ENCODE measurements around the gene SMIM33. TPM values are rescaled to one million over a fixed set of nuclear protein-coding genes. Genes with fewer than 3 reads are reported as not detected.
"Not testable (repeated sequence)": the region's sequence is repeated elsewhere in the genome, so short reads cannot be mapped to it uniquely, and the experiment has no call there.

The SMIM33 gene
- total RNA-seq, 2 experiments from 2014 or later = 0.34 to 0.44 TPM

DNA sequence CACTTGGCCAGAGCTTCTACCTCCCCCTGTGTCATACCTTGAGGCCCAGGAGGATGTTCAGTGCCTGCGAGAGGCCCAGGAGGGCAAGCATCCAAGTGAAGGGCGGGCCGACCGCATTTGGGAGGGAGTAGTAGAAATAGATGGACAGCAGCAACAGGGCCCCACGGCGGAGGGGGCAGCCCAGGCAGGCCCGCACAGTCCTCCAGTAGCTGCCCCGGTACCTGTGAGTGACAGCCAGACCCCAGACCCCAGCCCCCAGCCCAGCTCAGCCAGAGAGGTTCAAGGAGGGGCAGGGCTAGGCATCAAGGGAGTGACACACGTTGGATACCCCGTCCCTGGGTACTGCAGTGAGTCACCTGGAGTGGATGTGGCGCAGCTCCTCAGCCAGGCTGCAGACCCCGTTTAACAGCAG is 10.3 kb downstream of the SMIM33 start:
- H3K27ac Mint-ChIP-seq = peak overlapping the region; percentile 97
- no peak for DNase-seq
- peaks cover 23% of the 10 kb centered on the region for H3K4me1 Mint-ChIP-seq
- peaks cover 16% of the 10 kb centered on the region for H3K36me3 Mint-ChIP-seq
- no peak for ATAC-seq (ENCODE audit: low read depth)
- H3K4me3 Mint-ChIP-seq = peak overlapping the region; percentile 94
- POLR2A ChIA-PET = interaction anchor here (0.6 to 2.3 kb wide), 12 partner anchors 8 to 87 kb away, joined by 3 to 26 read pairs (median 6); partner anchors contain the start of genes DNAJC18, SMIM33 and UBE2D2
- H3K27me3 Mint-ChIP-seq = no peaks in the 10 kb centered on the region
- no peaks in the 10 kb centered on the region for H3K9me3 Mint-ChIP-seq

DNA sequence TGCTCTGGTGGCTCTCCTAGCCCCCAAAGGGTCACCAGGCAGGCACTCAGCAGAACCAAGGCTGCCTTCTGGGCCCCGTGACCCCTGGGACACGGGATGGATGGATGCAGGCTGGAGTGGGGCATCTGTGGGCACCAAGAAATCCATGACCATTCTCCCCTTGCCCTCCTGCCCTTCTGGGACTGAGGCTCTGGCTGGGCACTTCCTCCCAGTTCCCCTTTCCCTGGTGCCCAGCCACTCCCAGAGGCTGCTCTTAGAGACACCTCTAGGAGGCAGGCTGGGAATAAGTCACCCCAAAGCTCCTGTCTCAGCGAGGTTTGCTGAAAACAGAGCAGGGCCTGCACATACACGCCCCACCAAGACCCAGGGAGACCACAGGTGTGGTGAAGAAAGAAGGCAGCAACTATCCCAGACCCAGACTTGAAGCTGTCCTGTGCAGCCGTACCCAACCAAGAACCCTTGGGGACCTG is 10.8 kb downstream of the SMIM33 start:
- POLR2A ChIA-PET = interaction anchor here (0.6 to 2.3 kb wide), 23 partner anchors 9 to 154 kb away, joined by 3 to 26 read pairs (median 4); partner anchors contain the start of genes DNAJC18, SMIM33 and UBE2D2
- peak; percentile 12 for ATAC-seq (ENCODE audit: low read depth)
- Mint-ChIP-seq H3K4me1 (peaks cover 21% of the 10 kb centered on the region), H3K36me3 (peaks cover 16% of the 10 kb centered on the region), H3K27me3 (no peaks in the 10 kb centered on the region), H3K27ac (peak overlapping the region; percentile 97), H3K4me3 (peak overlapping the region; percentile 94), H3K9me3 (no peaks in the 10 kb centered on the region)
- DNase-seq = no peak

DNA sequence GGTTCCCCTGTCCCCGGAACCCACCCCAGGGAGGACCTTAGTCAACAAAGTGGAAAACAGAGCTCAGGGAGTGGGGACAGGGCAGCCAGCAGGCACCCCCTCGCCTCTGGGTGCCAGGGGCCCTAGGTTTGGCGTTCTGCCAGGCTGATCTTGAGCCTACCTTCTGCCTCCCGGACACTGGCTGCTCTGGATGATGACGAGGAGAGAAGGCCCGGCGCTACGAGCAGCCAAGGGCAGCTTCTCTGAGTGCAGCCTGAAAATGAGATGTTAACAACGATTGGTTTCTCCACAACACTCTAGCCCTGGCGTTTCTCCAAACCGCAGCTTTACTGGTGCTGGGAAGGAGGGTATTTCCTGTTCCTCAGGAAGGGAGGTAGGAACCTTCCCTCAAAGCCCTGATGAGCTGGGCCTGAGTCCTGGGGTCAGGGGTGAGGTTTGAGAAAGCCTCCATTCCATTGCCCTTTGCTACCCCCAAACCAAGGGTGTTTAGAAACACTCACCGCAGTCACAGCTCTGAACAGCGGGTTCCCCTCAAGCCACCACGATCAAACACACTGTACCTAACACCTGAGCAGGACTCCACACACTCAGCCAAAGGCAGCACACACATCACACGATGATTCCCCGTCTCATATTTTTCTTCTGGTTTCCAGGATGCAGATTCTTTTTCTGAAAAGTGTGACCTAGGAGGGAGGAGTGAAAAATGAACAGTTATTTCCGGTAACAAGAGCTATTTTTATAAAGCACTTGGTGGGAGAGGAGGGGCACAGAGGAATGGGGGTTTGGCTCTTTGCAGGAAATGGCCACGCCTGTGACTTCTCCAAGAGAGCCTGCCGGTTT is 11.5 kb downstream of the SMIM33 start, which contains the start of gene STING1:
STING1 (minus strand) TSS at position 709 of the 840 bp plus-strand sequence. CDS start 1,054 bp downstream, outside the sequence.
- H3K27me3 Mint-ChIP-seq = no peaks in the 10 kb centered on the region
- peaks cover 16% of the 10 kb centered on the region for H3K36me3 Mint-ChIP-seq
- peak; percentile 67 for DNase-seq
- peak within 1 kb of the TSS; percentile 94 for H3K4me3 Mint-ChIP-seq
- peak; percentile 75 for ATAC-seq (ENCODE audit: low read depth)
- peak within 1 kb of the TSS; percentile 97 for H3K27ac Mint-ChIP-seq
- POLR2A ChIA-PET = interaction anchor here (0.5 to 2.3 kb wide), 28 partner anchors 9 to 728 kb away, joined by 3 to 26 read pairs (median 4); partner anchors contain the start of genes CXXC5, DNAJC18, SMIM33 and UBE2D2
- peaks cover 21% of the 10 kb centered on the region for H3K4me1 Mint-ChIP-seq
- H3K9me3 Mint-ChIP-seq = no peaks in the 10 kb centered on the region

DNA sequence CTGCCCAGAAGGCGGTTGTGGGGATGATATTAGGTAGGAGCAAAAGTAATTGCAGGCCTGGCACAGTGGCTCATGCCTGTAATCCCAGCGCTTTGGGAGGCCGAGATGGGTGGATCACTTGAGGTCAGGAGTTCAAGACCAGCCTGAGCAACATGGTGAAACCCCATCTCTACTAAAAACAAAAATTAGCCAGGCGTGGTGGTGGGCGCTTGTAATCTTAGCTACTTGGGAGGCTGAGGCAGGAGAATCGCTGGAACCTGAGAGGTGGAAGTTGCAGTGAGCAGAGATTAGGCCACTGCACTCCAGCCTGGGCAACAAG is 12.0 kb downstream of the SMIM33 start:
- Mint-ChIP-seq H3K4me1 (peaks cover 19% of the 10 kb centered on the region), H3K36me3 (peaks cover 16% of the 10 kb centered on the region), H3K4me3 (peak overlapping the region; percentile 94), H3K27ac (peak overlapping the region; percentile 97)
- not testable (repeated sequence) for H3K9me3 Mint-ChIP-seq; H3K27me3 Mint-ChIP-seq; ATAC-seq (ENCODE audit: low read depth)
- peak; percentile 56 for DNase-seq
- POLR2A ChIA-PET = interaction anchor here (0.6 to 2.3 kb wide), 18 partner anchors 10 to 729 kb away, joined by 3 to 26 read pairs (median 6); partner anchors contain the start of genes CXXC5, DNAJC18, SMIM33 and UBE2D2

DNA sequence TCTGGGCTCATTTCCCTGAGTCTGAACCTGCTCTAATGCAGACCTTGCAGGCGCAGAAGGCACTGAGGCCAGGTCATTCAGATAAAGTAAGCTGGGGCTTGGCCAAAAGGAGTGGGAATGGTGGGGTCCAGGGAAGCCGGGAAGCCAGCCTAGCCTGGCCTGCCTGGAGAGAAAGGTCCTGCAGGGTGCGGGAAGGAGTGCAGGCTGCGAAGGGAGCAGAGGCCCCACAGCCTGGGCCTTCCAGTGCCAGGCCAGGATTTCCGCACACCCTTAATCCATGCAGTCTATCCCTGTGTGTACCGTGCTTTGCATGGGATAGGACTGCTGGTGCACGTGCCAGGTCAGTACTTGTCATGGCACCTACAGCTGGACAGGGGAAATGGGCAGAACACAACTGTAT is 15.4 kb downstream of the SMIM33 start:
- H3K27ac Mint-ChIP-seq = no peak overlapping the region
- DNase-seq (no peak), ATAC-seq (ENCODE audit: low read depth) (no peak)
- H3K27me3 Mint-ChIP-seq = peaks cover 2% of the 10 kb centered on the region
- peaks cover 18% of the 10 kb centered on the region for H3K4me1 Mint-ChIP-seq
- H3K9me3 Mint-ChIP-seq = no peaks in the 10 kb centered on the region
- H3K36me3 Mint-ChIP-seq = no peaks in the 10 kb centered on the region
- POLR2A ChIA-PET = no interaction called here
- no peak overlapping the region for H3K4me3 Mint-ChIP-seq

DNA sequence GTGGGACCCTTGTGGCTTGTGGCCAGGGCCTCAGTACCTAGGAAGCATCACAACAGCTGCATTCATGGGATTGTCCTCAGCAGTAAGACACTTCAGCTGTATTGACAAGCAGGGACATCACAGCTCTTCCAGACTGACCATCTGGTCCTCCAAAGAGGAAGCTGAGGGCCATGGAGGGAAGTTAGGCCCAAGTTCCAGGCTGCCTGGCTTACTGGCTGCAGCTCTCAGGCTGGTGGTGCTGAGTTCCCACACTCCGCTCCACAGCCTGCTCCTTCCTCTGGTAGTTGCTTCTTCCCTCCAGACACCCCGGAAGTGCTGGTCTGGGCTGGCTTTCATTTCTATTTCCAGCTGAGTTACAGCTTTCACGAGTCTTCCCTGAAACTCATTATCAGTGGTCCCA is 17.5 kb downstream of the SMIM33 start:
- Mint-ChIP-seq H3K27me3 (peaks cover 2% of the 10 kb centered on the region), H3K27ac (peak overlapping the region; percentile 74), H3K4me3 (no peak overlapping the region), H3K9me3 (no peaks in the 10 kb centered on the region), H3K36me3 (no peaks in the 10 kb centered on the region), H3K4me1 (peaks cover 17% of the 10 kb centered on the region)
- POLR2A ChIA-PET = interaction anchor here (0.5 to 1.0 kb wide), 2 partner anchors 72 to 1174 kb away, joined by 3 read pairs; no protein-coding TSS in a partner anchor
- ATAC-seq (ENCODE audit: low read depth) (peak; percentile 34), DNase-seq (no peak)

DNA sequence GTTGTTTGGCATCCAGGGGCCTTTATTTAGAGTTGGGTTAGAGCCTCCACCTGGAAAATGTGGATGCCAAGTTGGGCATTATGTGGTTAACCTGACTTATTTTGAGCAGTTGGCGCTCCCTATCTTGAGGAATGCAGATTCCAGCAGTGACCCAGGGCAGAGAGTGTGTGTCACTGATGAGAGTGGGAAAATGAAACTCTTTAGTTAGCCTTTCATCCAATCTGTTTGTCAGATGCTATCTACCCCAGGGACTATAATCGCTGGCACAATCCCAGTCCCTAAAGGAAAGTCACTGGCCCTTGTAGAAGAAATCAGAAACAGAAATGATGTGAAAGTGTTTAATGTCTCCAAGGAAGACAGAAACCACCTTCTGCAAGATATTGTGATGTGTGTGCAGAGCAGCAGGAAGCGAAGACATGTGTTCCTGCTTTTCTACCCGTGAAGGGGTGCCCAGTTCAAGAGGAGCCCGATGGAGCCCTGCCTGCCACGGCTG is 21.9 kb downstream of the SMIM33 start:
- Mint-ChIP-seq H3K9me3 (no peaks in the 10 kb centered on the region), H3K36me3 (no peaks in the 10 kb centered on the region), H3K4me3 (peak overlapping the region; percentile 37), H3K27me3 (peaks cover 6% of the 10 kb centered on the region), H3K27ac (no peak overlapping the region), H3K4me1 (peaks cover 22% of the 10 kb centered on the region)
- POLR2A ChIA-PET = no interaction called here
- ATAC-seq (ENCODE audit: low read depth) (peak; percentile 61), DNase-seq (no peak)

DNA sequence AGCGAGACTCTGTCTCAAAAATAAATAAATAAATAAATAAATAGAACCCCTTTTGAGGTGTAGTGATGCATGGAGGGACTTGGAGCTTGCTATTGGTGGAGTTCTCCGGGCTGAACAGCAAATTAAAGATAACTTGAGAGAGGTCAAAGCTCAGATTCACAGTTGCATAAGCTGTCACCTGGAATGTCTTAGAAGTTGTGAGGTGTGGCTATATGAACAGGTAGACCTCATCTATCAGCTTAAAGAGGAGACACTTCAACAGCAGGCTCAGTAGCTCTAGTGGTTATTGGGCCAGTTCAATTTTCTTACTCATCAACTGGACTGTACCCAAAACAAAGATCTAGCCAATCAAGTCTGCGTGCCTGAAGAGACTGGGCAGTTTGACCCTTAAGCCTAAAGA is 23.5 kb downstream of the SMIM33 start:
- no peak overlapping the region for H3K27ac Mint-ChIP-seq
- no peak for ATAC-seq (ENCODE audit: low read depth)

DNA sequence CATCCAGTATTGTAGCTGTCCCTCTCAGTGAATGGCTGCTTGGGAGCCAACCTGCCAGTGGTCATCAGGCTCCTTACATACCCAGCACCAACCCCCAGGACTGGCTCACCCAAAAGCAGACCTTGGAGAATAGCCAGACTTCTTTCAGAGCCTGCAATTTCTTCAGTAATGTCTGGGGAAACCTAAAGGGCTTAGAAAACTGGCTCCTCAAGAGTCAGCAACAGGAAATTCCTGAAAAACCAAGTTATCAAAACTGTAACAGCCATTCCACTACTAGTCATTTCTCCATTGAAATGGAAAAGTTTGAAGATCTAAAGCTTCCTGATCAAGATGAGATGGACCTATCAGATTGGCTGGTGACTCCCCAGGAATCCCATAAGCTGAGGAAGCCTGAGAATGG is 24.0 kb downstream of the SMIM33 start:
- H3K27me3 Mint-ChIP-seq = peaks cover 14% of the 10 kb centered on the region
- POLR2A ChIA-PET = interaction anchor here (0.6 kb wide), 1 partner anchor 31 kb away, joined by 6 read pairs; no protein-coding TSS in a partner anchor

More for the DNA sequence above, 23.5 kb downstream of the SMIM33 start:
- POLR2A ChIA-PET = interaction anchor here (0.6 kb wide), 1 partner anchor 30 kb away, joined by 6 read pairs; no protein-coding TSS in a partner anchor
- no peak for DNase-seq
- Mint-ChIP-seq H3K27me3 (peaks cover 12% of the 10 kb centered on the region), H3K9me3 (no peaks in the 10 kb centered on the region), H3K36me3 (no peaks in the 10 kb centered on the region), H3K4me1 (peaks cover 15% of the 10 kb centered on the region), H3K4me3 (no peak overlapping the region)

DNA sequence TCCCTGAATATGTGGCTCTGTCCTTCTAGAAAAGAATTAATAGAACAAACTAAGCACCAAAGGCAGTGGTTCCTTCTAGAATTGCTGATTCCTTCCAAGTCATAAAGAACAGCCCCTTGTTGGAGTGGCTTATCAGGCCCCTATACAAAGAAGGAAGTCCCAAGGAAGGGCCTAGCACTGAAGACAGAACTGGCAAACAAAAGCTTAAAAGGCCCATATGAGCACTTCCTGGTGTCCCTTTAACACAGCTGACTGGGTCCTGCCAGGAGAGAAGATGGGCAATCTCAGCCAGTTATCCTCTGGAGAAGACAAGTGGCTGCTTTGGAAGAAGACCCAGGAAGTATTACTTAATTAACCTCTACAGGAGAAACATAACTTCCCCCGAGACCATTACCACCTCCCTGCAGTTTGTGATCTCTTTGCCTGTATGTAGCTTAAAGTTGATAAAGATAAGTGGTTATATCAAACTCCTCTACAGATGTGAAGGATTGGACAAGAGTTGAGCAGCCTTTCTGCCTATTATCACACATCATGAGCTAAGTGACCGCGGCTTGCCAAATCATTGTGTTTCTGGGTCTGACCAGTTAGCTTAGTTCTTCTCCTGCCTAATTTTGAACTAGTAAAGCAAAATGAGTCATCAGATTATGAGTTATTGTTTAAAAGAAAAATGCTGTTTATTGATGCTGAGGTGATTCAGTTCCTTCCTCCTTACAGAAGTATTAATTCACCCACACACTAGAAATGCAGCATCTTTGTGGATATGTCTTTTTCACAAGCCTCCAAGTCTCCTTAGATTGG is 25.0 kb downstream of the SMIM33 start:
- H3K9me3 Mint-ChIP-seq = no peaks in the 10 kb centered on the region
- peaks cover 12% of the 10 kb centered on the region for H3K27me3 Mint-ChIP-seq
- H3K27ac Mint-ChIP-seq = no peak overlapping the region
- DNase-seq = no peak
- no peaks in the 10 kb centered on the region for H3K36me3 Mint-ChIP-seq
- no peak overlapping the region for H3K4me3 Mint-ChIP-seq
- ATAC-seq (ENCODE audit: low read depth) = no peak
- H3K4me1 Mint-ChIP-seq = peaks cover 15% of the 10 kb centered on the region
- POLR2A ChIA-PET = interaction anchor here (1.0 to 2.2 kb wide), 2 partner anchors 14 to 54 kb away, joined by 3 to 10 read pairs; partner anchors contain the start of gene STING1

More for the DNA sequence above, 24.0 kb downstream of the SMIM33 start:
- peaks cover 15% of the 10 kb centered on the region for H3K4me1 Mint-ChIP-seq
- no peak for DNase-seq
- no peak overlapping the region for H3K27ac Mint-ChIP-seq
- H3K4me3 Mint-ChIP-seq = no peak overlapping the region
- H3K9me3 Mint-ChIP-seq = no peaks in the 10 kb centered on the region
- ATAC-seq (ENCODE audit: low read depth) = no peak
- H3K36me3 Mint-ChIP-seq = no peaks in the 10 kb centered on the region

DNA sequence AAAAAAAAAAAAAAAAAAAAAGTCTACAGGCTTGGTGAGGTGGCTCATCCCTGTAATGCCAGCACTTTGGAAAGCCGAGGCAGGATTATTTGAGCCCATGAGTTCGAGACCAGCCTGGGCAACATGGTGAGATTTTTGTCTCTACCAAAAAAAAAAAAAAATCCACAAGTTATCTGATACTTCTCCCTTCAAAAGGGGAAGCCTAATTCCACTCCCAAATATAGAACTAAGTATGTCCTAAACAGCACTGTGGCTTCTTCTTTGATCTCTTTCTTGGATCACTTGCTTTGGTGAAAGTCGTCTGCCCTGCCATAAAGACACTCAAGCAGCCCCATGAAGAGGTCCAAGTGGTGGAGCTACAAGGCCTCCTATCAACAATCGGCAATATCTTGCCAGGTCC is 30.6 kb downstream of the SMIM33 start:
- Mint-ChIP-seq H3K27me3 (peaks cover 21% of the 10 kb centered on the region), H3K9me3 (peaks cover 2% of the 10 kb centered on the region), H3K27ac (no peak overlapping the region), H3K4me3 (no peak overlapping the region), H3K4me1 (no peaks in the 10 kb centered on the region), H3K36me3 (no peaks in the 10 kb centered on the region)
- ATAC-seq (ENCODE audit: low read depth) (no peak), DNase-seq (no peak)
- POLR2A ChIA-PET = interaction anchor here (0.7 kb wide), 1 partner anchor 62 kb away, joined by 3 read pairs; the partner anchor contains the start of gene DNAJC18

DNA sequence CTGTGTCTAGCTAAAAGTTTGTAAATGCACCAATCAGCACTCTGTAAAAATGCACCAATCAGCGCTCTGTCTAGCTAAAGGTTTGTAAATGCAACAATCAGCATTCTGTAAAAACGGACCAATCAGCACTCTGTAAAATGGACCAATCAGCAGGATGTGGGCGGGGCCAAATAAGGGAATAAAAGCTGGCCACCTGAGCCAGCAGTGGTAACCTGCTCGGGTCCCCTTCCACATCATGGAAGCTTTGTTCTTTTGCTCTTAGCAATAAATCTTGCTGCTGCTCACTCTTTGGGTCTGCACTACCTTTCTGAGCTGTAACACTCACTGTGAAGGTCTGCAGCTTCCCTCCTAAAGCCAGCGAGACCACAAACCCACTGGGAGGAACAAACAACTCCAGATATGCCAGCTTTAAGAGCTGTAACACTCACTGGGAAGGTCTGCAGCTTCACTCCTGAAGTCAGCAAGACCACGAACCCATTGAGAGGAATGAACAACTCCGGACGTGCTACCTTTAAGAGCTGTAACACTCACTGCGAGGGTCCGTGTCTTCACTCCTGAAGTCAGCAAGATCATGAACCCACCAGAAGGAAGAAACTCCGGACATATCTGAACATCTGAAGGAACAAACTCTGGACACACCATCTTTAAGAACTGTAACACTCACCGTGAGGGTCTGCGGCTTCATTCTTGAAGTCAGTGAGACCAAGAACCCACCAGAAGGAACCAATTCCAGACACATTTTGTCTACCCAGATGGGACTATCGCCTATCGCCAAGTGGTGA is 32.4 kb downstream of the SMIM33 start:
- H3K36me3 Mint-ChIP-seq; H3K9me3 Mint-ChIP-seq; DNase-seq; H3K27ac Mint-ChIP-seq; ATAC-seq (ENCODE audit: low read depth); H3K4me3 Mint-ChIP-seq; H3K4me1 Mint-ChIP-seq; POLR2A ChIA-PET: not testable (repeated sequence)
- peaks cover 18% of the 10 kb centered on the region for H3K27me3 Mint-ChIP-seq

Data from activated naive CD8-positive, alpha-beta T cell treated with anti-CD3 and anti-CD28 coated beads, Interleukin-2, amount 10 ng/mL, durations not matched to agents 7 days and 5 days (primary cell).